Ecto neural progenitor cell (in vitro differentiated cells): ENCODE results near the gene PIM2.

Experiments used
- DNase-seq: peaks from one replicate; pipeline ENCODE4 v3.0.0-alpha.2; 2018; ENCODE audit warnings: low spot score

The PIM2 gene

DNA sequence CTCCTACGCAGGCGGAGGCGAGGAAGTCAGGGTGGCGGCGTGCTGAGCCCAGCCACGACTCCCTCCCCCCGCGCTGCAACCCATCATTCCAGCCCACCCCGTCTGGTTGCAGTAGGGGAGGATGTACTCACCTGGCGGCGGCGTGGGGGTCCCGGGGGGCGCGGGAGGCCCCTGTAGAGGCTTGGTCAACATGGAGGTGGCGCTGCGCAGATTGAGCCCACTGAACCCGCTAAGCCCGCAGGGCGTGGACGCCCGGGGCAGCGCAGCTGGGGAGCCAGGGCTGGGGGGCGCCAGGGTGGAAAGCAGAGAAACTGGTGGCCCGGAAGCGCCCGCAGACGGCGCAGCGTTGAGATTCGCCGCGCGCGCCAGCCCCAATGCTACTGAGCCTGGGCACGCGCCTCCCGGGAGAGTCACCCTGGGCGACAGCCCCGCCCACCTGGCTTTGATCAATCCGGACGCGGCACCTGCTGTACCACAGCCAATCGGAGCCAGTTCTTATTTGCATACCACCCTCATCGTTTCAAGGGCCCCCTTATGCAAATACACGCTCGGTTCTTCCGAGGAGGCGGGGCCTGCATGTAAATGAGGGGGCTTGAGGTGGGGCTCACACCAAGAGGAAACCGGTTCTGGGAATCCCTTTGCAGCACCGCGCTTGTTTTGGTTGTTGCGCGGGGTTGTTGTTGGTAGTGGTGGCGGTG lies at the start of gene PIM2:
Gene PIM2 (minus strand): TSS at position 382 of the 698 bp plus-strand sequence. CDS start 190 bp downstream, at position 192.
- peak; percentile 92 for DNase-seq

DNA sequence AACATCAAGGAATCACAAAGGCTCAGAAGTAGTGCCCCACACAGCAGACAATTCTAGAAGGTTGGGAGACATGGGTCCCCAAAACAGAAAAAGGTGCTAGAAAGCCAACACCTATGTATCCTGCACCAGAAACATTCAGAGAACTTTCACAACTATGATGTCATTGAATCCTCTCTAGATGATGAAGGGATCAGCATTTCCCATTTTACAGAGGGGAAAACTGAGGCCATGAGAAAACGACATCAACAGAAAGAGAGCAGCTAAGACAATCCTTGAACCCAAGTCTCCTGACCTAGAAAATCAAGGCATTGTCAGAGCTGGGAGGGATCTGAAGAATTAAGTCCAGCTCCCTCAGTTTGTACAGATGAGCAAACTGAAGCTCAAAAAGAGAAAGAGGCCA lies 49.6 kb upstream of the PIM2 start:
- DNase-seq, result no peak

DNA sequence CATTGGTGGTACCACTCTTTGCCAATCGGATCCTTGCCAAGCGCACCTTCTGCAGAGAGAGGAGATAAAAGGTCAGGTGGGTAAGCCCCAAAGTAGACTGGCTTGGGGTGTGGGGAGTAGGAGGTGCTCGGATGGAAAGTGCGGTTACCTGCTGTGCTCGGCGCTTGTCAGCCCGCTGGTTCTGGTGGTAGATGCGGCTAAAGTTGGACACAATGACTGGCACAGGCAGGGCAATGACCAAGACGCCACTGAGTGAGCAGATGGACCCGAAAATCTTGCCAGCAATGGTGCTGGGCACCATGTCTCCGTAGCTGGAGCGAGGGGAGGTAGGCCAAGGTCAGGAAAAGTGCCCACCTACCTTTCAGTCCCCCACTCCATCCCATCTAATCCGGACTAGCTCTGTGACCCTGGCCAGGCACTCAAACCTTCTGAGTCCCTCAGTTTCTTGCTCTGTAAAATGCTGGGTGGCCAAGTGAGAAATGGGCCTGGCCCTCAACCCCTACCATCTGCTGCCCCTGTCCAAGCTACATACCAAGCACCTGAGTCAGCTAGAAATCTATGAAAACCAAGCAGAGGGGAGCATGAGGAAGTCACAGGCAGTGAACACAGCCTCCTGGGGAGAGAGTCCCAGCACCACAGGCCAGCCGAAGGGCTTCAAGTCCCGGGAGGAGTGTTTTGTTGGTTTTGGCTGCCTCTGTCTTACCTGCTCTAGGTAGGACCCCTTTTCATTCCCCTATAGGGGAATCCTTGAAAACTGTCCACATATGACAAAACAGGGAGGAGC lies 48.2 kb upstream of the PIM2 start:
- no peak for DNase-seq

DNA sequence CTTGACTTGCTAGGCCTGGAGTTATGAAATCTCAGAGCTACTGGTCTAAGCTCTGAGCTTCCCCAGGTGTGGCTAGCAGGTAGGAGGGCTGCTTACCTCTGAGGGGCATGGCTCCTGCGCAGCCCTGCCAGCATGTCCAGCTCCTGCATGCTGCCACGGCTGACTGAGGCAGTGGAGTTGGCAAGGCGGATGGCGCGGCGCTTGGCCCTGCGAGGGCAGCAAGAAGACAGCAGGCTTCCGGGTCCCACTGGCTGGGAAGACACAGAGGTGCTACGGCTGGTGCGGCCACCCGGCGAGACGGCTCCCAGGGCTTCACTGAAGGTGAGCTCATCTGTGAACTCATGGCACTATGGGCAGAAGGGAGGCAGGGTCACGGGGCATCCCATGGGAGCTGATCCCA lies 47.1 kb upstream of the PIM2 start:
- no peak for DNase-seq

DNA sequence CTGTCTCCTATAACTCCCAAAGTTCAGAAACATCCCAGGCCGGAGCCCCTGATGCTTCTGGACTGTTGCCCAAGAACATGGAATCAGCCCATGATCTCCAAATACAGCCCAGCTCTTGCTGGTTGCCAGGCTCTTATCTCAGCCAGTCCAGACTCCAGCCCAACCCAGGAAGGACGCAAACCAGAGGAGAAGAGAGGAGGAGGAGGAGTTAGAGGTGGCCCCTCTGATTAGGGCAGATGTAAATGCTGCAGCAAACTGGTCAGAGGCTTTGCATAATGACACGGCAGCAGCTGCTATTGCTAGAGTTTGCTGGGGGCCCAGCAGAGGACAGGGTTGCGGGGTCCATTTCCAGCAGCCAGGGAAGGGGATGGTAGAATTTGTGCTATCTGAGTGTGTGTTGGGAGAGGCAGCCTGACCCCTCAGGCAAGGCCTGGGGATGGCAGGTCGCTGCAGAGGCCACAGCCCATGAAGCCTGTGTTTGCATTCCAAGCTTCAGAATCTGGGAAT lies 42.8 kb upstream of the PIM2 start:
- peak; percentile 54 for DNase-seq

DNA sequence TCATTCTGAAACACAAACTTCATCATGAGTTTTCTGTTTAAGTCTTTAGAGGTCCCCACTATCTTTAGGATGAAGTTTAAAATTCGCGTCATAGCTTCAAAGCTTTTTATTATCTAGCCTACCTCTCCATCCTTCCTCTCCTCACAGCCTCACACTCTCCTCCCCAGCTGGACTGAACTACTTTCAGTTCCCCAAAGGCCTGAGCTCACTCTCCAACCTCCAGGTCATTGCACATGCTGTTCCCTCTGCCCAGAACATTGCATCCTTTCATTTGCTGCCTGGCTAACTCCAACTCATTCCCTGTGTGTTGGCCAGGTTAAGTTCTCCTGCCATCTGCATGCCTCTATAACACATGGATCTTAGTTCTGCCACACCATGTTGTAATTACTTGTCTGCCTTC lies 41.5 kb upstream of the PIM2 start:
- DNase-seq, result no peak

DNA sequence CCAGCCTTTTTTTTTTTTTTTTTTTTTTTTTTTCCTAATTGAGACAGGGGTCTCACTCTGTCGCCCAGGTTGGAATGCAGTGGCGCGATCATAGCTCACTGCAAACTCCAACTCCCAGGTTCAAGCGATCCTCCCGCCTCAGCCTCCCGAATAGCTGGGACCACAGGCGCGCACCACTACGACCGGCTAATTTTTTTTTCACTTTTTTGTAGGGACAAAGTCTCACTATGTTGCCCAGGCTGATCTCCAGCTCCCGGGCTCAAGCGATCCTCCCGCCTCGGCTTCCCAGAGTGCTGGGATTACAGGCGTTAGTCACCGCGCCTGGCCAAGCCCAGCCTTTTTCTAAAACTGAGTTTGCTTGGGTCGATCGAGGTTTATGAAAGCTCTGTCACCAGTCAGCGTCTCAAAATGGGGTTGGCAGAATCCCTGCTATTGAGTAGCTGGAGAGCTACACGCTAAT lies 39.8 kb upstream of the PIM2 start:
- DNase-seq, result no peak

DNA sequence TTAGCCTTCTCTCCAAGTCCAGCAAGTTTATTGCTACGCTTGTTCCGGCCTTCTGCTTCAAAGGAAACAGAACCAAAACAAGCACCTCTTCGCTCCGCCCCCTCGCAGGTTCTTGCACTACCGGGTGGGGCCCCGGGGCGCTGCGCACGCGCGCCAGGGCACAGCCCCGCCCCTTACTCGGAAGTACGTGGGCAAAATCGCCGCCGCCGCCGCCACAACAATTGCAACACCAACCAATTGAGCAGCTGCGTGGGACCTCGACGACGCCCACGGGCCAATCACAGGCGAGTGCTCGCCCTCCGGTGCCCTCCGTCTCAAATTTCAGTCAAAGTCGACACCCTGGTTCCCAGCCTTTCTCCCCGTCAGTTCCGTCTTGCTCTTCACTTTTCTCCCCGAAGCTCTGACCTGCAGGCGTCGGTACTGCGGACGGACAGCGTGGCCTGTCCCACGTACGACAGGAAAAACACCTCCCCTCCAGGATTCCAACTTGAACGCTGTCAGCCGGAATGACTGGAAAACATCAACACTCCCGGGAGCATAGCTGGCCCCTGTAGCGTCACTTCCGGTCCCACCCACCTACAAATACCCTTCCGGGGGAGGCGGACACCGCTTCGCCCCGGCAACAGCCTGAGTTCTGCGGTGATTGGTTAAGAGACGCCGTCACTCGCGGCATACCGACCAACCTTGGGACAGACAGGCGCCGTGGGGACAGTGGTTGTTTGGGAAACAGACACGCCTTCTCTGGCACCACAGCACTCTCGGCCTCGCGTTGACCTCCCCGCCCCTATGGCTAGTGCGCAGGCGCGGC lies 39.2 kb upstream of the PIM2 start:
- peak; percentile 93 for DNase-seq

DNA sequence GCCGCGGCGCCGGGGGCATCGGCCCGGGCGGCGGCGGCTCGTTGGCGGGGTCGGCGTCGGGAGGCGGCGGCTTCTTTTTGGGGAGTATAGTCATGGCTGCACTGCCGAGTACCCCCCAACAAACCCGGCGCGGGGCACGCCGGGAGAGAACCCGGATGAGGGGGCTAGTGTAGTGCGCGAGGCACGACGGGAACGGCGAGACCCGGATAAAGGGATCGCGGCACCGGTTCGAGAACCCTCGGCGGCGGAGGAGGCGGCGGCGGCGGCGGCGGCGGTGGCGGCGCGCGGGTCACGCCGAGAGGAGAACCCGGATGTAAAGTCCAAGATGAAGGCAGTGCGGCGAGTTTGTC lies 38.6 kb upstream of the PIM2 start, which contains the start of gene OTUD5:
Gene OTUD5 (minus strand): TSS at position 131 of the 350 bp plus-strand sequence. CDS start 37 bp downstream, at position 94.
- DNase-seq, result peak; percentile 76

DNA sequence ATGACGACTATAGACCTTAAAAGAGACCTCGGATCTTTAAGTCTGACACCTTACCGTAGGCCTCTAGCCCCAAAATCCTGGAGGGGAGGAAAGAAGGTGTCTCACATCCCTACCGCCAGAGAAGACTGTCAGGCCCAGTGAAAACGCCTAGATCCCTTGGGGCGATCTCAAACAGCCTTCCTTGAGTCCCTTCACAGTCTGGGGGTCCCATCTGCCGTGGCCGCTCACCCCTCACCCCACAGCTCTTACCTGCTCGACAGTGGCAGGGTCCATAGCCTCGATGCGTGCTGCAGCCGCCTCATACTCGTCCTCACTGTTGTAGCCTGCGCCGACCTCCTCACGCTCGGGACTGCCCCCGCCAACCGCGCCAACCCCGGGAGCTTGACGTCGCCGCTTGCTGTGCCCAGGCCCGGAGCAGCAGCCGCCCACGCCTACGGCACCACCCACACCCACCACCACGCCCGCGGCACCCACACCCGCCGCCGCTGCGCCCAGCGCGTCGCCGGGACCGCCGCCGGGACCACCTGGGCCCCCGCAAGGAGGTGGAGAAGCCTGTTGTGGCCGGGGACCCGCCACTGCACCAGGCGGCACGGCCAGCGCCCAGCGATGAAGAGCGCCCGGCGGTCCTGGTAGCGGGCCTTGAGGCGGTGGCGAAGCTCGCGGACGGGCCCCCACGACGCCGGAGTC lies 38.0 kb upstream of the PIM2 start:
- DNase-seq, result peak; percentile 49

DNA sequence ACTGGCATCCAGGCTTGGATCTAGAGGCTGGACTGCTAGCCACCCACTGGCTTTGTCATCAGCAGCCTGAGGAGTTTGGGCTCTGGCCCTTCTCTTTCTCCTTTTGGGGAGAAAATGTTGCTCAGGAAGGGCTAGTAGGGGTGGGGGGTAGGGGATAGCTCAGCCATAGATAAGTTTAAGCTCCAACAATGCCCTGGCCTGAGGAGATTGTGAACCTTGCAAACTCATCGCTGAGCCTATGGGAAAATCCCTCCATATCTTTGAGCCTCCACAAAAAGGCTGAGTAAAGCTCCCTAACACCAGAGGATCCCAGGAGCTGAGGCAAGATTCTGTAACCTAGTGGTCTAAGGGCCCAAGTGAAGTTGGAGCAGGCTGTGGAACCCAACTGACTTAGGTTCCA lies 29.8 kb upstream of the PIM2 start:
- no peak for DNase-seq

DNA sequence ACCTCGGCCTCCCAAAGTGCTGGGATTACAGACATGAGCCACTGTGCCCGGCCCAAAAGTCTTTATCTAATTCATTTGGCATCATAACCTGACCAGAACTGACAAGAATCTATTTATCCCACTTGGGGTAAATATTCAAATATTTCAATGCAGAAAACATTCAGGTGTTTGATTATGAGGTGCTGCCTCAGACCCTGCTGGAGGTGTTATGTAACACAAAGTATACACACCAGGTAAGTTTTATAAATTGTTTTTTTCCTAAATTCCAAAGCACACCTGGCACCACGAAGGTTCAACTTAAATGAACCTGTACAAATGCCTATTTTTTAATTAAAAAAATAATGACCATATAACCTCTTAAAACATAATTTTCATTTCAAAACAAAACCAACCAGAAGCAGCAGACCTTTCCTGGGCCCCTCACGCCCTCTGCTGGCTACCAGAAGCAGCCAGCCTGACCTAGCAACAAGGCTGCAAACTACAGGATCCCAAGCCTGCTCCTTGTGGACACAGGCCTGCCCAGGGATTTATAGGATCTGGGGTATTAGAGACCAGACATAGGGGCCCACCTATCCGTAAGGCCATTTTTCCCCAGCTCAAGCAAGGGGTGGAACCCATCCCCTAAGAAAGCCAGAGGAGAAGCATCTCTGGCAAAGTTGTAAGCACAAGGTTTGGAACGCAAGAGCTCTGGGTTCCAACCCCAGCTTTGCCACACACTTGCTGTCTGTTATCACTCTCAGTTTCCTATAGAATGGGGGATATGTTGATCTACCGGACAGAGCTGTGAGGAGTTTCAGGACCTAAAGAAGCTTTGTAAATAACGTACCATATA lies 26.9 kb upstream of the PIM2 start:
- DNase-seq, result peak; percentile 61

DNA sequence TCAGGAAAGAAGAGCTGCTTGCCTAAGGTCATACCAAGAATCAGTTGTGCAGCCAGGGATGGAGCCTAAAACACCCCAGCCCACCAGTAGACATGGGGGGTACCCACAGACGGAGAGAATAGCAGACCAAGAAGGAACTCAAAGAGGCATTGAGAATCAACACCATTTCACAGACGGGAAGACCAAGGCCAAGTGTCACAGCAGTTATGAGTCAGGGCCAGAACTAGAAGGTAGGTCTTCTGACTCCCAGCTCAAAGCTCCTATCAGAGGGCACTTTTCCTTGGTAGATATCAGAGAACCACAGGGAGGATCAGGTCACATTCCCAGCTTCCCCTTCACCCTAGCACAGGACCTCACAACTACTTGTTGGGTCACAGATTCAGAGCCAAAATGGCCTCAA lies 24.1 kb upstream of the PIM2 start:
- DNase-seq, result no peak

DNA sequence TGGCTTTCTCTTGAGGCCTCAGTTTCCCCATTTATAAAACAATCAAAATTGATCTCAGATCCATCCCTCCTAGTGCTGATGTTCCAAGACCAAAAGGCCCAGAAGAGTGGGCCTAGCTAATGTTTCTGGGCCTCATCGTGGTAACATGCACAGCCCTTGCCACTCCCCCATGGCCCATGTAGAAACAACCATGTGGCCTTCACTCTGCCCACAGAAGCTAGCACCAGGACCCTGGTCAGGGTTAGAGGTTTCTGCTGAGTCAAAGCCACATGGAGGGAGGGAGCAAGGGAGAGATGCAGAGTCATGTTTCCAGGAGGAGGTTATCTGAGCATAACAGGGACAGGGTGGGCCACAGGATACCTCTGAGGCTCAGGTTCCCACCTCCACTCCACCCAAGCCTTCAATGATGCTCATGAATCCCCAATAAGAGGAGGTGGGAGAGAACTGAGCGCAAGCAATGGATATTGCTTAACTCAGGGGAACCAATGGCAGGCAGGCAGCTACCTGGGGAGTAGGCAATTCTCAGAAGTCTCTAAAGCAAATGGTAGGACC lies 21.7 kb upstream of the PIM2 start:
- no peak for DNase-seq

DNA sequence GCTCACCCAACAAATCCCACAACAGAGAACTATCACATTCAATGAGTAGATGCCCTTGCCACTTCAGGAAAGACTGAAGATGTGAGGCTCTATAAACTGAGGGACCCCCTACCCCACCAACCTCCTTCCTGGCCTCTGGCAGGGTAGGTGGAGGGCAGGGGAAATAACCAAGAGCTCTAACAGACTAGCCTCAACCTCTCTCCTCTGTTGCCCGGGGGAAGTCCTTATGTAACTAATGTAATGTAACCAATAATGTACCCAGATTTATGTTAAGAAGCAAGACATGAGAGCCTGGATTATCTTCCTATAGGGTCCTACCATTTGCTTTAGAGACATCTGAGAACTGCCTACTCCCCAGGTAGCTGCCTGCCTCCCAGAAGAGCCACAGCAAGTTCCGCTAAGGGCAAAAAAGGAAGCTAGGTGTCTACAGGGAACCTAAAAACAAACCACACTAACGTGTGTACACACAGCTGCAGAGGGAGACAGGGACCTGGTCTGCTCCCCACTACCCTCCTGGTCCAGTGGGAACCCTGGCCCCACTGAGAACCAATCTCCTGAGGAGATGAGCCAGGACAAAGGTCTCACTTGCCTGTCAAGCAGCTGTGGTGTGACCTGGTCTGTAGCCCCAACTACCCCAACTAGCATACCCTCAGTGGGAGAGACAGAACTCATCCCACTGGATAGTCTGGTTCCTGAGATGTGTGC lies 20.9 kb upstream of the PIM2 start:
- DNase-seq, result no peak

DNA sequence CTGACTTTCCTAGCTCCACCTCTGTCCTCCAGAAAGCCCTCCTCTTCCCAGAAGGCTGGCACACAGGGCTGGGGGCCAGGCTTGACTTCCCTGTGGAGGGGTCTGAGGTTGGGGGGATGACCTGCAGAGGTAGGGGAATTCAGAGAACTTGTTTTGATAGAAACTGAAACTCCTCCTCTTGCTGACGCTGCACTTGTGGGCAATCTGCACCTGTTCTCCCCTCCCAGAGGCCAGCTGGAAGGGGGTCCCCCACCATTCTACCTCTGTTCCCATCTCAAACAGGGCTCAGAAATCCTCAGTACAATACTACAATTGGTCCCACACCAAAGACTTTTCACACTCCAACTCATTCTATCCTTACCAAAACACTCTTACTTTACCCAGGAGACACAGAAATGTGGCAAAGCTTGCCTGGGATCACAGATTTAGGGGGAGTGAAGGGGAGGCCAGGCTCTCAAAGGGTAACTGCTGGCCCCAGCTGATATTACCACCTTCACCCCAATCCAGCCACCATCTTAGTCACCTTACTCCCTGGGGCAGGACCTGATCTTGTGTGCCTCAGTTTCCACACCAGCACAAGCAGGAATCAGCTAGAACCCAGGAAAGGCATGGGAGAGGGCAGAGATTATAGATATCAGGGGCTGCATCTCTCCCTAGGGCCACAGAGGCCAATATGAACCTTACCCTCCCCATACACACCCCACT lies 20.0 kb upstream of the PIM2 start:
- DNase-seq, result no peak

DNA sequence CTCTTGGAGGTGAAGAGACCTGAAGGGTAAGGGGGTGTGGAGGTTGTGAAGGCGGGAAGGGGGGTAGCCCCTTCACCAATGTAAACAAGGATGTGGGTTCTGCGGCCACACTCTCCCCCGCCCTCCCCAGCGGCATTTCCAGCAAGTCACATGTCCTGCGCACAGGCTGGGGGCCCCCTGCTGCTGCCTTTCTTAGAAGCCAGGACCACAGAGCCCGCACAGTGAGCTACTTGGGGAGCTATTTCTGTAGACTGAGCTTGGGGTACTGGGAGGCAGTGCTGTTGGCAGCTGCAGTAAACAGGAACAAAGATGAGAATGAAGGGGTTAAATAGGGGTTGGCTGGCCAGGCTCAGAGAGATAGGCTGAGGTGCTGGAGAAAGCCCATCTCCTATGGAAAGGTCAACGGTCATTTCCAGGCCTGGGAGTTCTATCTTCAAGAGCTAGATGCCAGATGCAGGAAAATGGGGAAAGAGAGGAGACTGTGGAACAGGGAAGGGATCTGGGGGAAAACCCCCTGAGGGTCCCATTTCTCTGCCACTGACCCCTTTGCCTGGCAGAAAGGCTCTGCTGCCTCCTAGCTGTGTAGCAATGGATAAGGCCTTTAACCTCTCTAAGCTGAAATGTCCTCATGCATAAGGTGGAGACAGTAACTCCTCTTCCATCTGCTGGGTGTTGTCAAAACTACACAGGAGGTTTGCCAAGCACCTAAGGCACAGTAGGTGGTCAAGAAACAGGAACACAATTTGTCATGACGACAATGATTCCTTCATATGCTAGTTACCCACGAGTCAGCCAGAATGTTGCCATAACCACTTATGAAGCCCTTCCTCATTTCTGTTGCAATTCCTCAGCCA lies 18.5 kb upstream of the PIM2 start:
- no peak for DNase-seq

DNA sequence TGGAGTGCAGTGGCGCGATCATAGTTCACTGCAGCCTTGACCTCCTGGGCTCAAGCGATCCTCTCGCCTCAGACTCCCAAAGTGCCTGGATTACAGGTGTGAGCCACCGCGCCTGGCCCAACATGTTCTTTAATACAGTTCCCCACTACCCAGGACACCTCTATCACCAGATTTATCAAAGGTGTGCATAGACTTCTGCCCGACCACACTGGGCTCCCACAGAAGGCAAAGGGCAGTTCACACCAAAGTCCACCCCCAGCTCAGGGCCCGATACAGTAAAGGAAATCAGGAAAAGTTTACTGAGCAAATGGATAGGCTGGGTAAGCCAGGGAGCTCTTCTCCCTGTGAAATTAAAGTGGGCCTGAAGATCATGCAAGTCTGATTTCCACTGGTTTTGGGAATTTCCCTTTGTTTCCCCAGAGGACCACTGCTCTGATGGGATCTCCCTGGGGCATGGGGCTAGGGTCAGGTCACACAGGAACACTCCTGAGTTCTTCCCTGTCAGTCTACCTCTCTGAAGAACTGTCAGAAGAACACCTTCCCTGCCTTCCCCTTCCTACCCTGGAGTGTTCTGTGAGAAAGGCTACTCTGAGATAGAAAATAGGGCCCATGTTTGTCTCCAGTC lies 17.7 kb upstream of the PIM2 start:
- no peak for DNase-seq
